ENCODE measurements around the gene TSPAN9. TPM values are rescaled to one million over a fixed set of nuclear protein-coding genes. Genes with fewer than 3 reads are reported as not detected.

The TSPAN9 gene
- polyA plus RNA-seq, 1 of the 3 experiments (the other 2 are of a cell fraction): 34.9 TPM

DNA sequence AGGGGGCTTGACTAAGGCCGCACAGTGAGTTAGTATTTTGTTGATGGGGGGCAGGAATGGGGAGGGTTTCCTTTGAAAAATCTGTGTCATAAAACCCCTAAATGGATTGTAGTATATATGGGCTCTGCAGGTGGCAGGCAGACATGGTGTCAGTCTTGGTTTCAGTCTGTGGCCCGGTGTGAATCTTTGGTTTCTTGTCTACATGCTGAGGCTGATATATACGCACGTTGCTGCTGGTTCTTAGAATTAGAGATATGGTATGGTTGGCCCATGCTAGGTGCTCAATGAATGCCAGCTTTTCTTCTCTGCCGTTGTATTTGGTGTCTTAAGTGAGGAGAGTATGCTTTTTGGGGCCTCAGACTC lies 73.1 kb downstream of the TSPAN9 start:
- CTCF ChIA-PET: interaction anchor here (0.9 to 4.4 kb wide), 4 partner anchors 17 to 125 kb away, joined by 3 to 40 read pairs (median 10); no protein-coding TSS in a partner anchor
- peaks cover 22% of the 10 kb centered on the region; the same call in 1 of the 2 replicates for H4K20me1 ChIP-seq (ENCODE audit: insufficient read depth)
- H3K9ac ChIP-seq: no peak overlapping the region
- peaks cover 7 to 32% of the 10 kb centered on the region in 2 experiments; a peak in 3 of 4 replicates for H3K4me1 ChIP-seq (ENCODE audit: control insufficient read depth in 1 of 2, insufficient read depth in 2 of 2, low read depth in 1 of 2, low read length in 1 of 2)
- H2AFZ ChIP-seq (ENCODE audit: low read depth): no peak overlapping the region
- H3K27me3 ChIP-seq (ENCODE audit: insufficient read depth): no peaks in the 10 kb centered on the region
- POLR2A ChIA-PET: no interaction called here
- 92% methylated on average over 5 of the region's 5 CpGs for WGBS (ENCODE audit: low lambda C conversion rate)
- no peaks in the 10 kb centered on the region for H3K9me2 ChIP-seq
- H3K9me3 ChIP-seq: no peaks in the 10 kb centered on the region
- no peak overlapping the region for H3K27ac ChIP-seq (ENCODE audit: low read depth in 2 of 2, low read length in 1 of 2)
- no peak overlapping the region for H3K4me3 ChIP-seq (ENCODE audit: low read depth in 2 of 2, low read length in 1 of 2)
- no peaks in the 10 kb centered on the region for H3F3A ChIP-seq (replicated peaks; ENCODE audit: insufficient read depth)
- no peaks in the 10 kb centered on the region for H3K36me3 ChIP-seq (replicated peaks in 1 of 2; ENCODE audit: control insufficient read depth in 1 of 2, insufficient read depth in 2 of 2, low read length in 1 of 2)
- TF ChIP-seq SMC3 (IDR thresholded peaks at IDR 0.05; ENCODE audit: low read depth, low read length): no peak
- TF ChIP-seq, protein P1, sequence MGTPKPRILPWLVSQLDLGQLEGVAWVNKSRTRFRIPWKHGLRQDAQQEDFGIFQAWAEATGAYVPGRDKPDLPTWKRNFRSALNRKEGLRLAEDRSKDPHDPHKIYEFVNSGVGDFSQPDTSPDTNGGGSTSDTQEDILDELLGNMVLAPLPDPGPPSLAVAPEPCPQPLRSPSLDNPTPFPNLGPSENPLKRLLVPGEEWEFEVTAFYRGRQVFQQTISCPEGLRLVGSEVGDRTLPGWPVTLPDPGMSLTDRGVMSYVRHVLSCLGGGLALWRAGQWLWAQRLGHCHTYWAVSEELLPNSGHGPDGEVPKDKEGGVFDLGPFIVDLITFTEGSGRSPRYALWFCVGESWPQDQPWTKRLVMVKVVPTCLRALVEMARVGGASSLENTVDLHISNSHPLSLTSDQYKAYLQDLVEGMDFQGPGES (IDR thresholded peaks at IDR 0.05; ENCODE audit: low read depth, low read length): no peak
- no peak for TF ChIP-seq FOXJ3 (CRISPR knock-in tag; IDR thresholded peaks at IDR 0.05)
- no peak for TF ChIP-seq GATA2 (CRISPR knock-in tag; IDR thresholded peaks at IDR 0.05)
- TF ChIP-seq, protein P2, sequence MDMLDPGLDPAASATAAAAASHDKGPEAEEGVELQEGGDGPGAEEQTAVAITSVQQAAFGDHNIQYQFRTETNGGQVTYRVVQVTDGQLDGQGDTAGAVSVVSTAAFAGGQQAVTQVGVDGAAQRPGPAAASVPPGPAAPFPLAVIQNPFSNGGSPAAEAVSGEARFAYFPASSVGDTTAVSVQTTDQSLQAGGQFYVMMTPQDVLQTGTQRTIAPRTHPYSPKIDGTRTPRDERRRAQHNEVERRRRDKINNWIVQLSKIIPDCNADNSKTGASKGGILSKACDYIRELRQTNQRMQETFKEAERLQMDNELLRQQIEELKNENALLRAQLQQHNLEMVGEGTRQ (IDR thresholded peaks at IDR 0.05; ENCODE audit: borderline replicate concordance, low read depth, low read length): no peak
- TF ChIP-seq RFX5 (IDR thresholded peaks at IDR 0.05; ENCODE audit: low read length): no peak
- no peak for TF ChIP-seq POLR2AphosphoS5 (IDR thresholded peaks at IDR 0.05; ENCODE audit: low read depth, low read length)
- no peak for TF ChIP-seq MXI1 (IDR thresholded peaks at IDR 0.05; ENCODE audit: low read depth, low read length)
- TF ChIP-seq, protein P3, sequence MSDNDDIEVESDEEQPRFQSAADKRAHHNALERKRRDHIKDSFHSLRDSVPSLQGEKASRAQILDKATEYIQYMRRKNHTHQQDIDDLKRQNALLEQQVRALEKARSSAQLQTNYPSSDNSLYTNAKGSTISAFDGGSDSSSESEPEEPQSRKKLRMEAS (IDR thresholded peaks at IDR 0.05; ENCODE audit: low read depth): no peak
- no peak for TF ChIP-seq EP300 (IDR thresholded peaks at IDR 0.05; ENCODE audit: borderline replicate concordance in 1 of 2, low read depth in 1 of 2, low read length in 1 of 2)
- no peak for TF ChIP-seq TEAD4 (IDR thresholded peaks at IDR 0.05; ENCODE audit: borderline replicate concordance, insufficient read depth)
- no peak for TF ChIP-seq FOXM1 (IDR thresholded peaks at IDR 0.05; ENCODE audit: low read depth)
- no peak for TF ChIP-seq RAD21 (IDR thresholded peaks at IDR 0.05; ENCODE audit: low read length)
- no peak for TF ChIP-seq NFIC (IDR thresholded peaks at IDR 0.05; ENCODE audit: borderline replicate concordance)
- no peak for TF ChIP-seq SIN3A (IDR thresholded peaks at IDR 0.05; ENCODE audit: borderline replicate concordance, low read depth, low read length)
- TF ChIP-seq, protein P4, sequence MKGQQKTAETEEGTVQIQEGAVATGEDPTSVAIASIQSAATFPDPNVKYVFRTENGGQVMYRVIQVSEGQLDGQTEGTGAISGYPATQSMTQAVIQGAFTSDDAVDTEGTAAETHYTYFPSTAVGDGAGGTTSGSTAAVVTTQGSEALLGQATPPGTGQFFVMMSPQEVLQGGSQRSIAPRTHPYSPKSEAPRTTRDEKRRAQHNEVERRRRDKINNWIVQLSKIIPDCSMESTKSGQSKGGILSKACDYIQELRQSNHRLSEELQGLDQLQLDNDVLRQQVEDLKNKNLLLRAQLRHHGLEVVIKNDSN (IDR thresholded peaks at IDR 0.05; ENCODE audit: borderline replicate concordance, low read depth): no peak
- TF ChIP-seq, protein P5, sequence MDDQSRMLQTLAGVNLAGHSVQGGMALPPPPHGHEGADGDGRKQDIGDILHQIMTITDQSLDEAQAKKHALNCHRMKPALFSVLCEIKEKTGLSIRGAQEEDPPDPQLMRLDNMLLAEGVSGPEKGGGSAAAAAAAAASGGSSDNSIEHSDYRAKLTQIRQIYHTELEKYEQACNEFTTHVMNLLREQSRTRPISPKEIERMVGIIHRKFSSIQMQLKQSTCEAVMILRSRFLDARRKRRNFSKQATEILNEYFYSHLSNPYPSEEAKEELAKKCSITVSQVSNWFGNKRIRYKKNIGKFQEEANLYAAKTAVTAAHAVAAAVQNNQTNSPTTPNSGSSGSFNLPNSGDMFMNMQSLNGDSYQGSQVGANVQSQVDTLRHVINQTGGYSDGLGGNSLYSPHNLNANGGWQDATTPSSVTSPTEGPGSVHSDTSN (IDR thresholded peaks at IDR 0.05): no peak
- DNase-seq: no peak
- H3K79me2 ChIP-seq (ENCODE audit: insufficient read depth): no peaks in the 10 kb centered on the region; the same call in 1 of the 2 replicates
- no peak overlapping the region for H3K4me2 ChIP-seq

Measured in SK-N-SH (cell line).